Measurements from ENCODE around the gene COPE. TPM values are rescaled to one million over a fixed set of nuclear protein-coding genes. Genes with fewer than 3 reads are reported as not detected.

Gene COPE
- total RNA-seq, 4 donors from 2014 or later, result 121 to 195 (median 152) TPM

GRCh38 chr19:18951721-18952281 lies 32.6 kb upstream of the COPE start:
- Histone ChIP-seq H3K9me3 (no peaks in the 10 kb centered on the region), H3K27ac (no peak overlapping the region), H3K4me3 (no peak overlapping the region), H3K27me3 (peaks cover 5% of the 10 kb centered on the region), H3K4me1 (no peaks in the 10 kb centered on the region), H3K36me3 (no peaks in the 10 kb centered on the region)
- TF ChIP-seq EP300 (IDR thresholded peaks at IDR 0.05) (no peak), POLR2AphosphoS5 (IDR thresholded peaks at IDR 0.05) (no peak), CTCF (IDR thresholded peaks at IDR 0.05) (no peak), POLR2A (IDR thresholded peaks at IDR 0.05) (no peak)
- 83 to 100% methylated on average over 2 to 5 of the region's 7 CpGs for WGBS, 2 donors (ENCODE audit: low coverage in 1 of 2)
- ATAC-seq, result no peak

GRCh38 chr19:18949858-18950257 lies 30.7 kb upstream of the COPE start:
- Histone ChIP-seq H3K36me3 (no peaks in the 10 kb centered on the region), H3K4me3 (no peak overlapping the region), H3K27me3 (no peaks in the 10 kb centered on the region), H3K9me3 (no peaks in the 10 kb centered on the region), H3K27ac (no peak overlapping the region), H3K4me1 (no peaks in the 10 kb centered on the region)
- TF ChIP-seq CTCF (IDR thresholded peaks at IDR 0.05) (no peak), POLR2AphosphoS5 (IDR thresholded peaks at IDR 0.05) (no peak), EP300 (IDR thresholded peaks at IDR 0.05) (no peak), POLR2A (IDR thresholded peaks at IDR 0.05) (no peak)
- 92% methylated on average over 2 of the region's 3 CpGs; no CpG with 5 or more reads in 1 of the 2 donors for WGBS, 2 donors (ENCODE audit: low coverage in 1 of 2)
- ATAC-seq, result no peak

- H3K9me3 ChIP-seq, result no peaks in the 10 kb centered on the region
- no peaks in the 10 kb centered on the region for H3K4me1 ChIP-seq
- no peak for ATAC-seq
- no peaks in the 10 kb centered on the region for H3K36me3 ChIP-seq
- no peak overlapping the region for H3K4me3 ChIP-seq
- no peak for TF ChIP-seq POLR2A (IDR thresholded peaks at IDR 0.05)
- TF ChIP-seq EP300 (IDR thresholded peaks at IDR 0.05), result no peak
- no peak for TF ChIP-seq CTCF (IDR thresholded peaks at IDR 0.05)
- WGBS, 2 donors (ENCODE audit: low coverage in 1 of 2), result 60% methylated on average over 2 of the region's 5 CpGs; no CpG with 5 or more reads in 1 of the 2 donors
- H3K27me3 ChIP-seq, result no peaks in the 10 kb centered on the region
- H3K27ac ChIP-seq, result no peak overlapping the region
Measured at GRCh38 chr19:18948976-18949356, 29.8 kb upstream of the COPE start.

- TF ChIP-seq CTCF (IDR thresholded peaks at IDR 0.05) (no peak), POLR2A (IDR thresholded peaks at IDR 0.05) (no peak), POLR2AphosphoS5 (IDR thresholded peaks at IDR 0.05) (no peak), EP300 (IDR thresholded peaks at IDR 0.05) (no peak)
- Histone ChIP-seq H3K4me1 (no peaks in the 10 kb centered on the region), H3K4me3 (no peak overlapping the region), H3K36me3 (no peaks in the 10 kb centered on the region), H3K27ac (no peak overlapping the region), H3K27me3 (no peaks in the 10 kb centered on the region), H3K9me3 (no peaks in the 10 kb centered on the region)
- 93 to 100% methylated on average over 1 to 3 of the region's 15 CpGs for WGBS, 2 donors (ENCODE audit: low coverage in 1 of 2)
- no peak for ATAC-seq
Measured at GRCh38 chr19:18948075-18948975, 29.1 kb upstream of the COPE start.

GRCh38 chr19:18946918-18947317 lies 27.7 kb upstream of the COPE start:
- 80% methylated on average over 1 of the region's 14 CpGs; no CpG with 5 or more reads in 1 of the 2 donors for WGBS, 2 donors (ENCODE audit: low coverage in 1 of 2)
- Histone ChIP-seq H3K4me3 (no peak overlapping the region), H3K9me3 (no peaks in the 10 kb centered on the region), H3K36me3 (no peaks in the 10 kb centered on the region), H3K4me1 (no peaks in the 10 kb centered on the region), H3K27me3 (no peaks in the 10 kb centered on the region), H3K27ac (no peak overlapping the region)
- TF ChIP-seq POLR2A (IDR thresholded peaks at IDR 0.05) (no peak), EP300 (IDR thresholded peaks at IDR 0.05) (no peak), CTCF (IDR thresholded peaks at IDR 0.05) (no peak), POLR2AphosphoS5 (IDR thresholded peaks at IDR 0.05) (no peak)
- no peak for ATAC-seq

All from gastroesophageal sphincter (tissue), 4 donors.